Esophagus muscularis mucosa (tissue), 3 donors: ENCODE data around the gene ULK4.

ENCODE experiments used
- EP300 ChIP-seq: sonication (generic); formaldehyde crosslinking; IDR thresholded peaks from one replicate; pipeline ENCODE4 v1.6.1; 2017; ENCODE audit warnings: antibody characterized with exemption
- TF ChIP-seq, protein P1 (sequence below), 3 experiments: fragments of 200-600 bp in 2 of 3; fragments of 450-650 bp in 1 of 3; sonication (generic) in 2 of 3; IDR thresholded peaks; one replicate each; pipeline ENCODE4 v1.5.1; 2017 to 2019; ENCODE audit warnings: antibody characterized with exemption in 3 of 3, mild to moderate bottlenecking in 2 of 3, moderate library complexity in 1 of 3

DNA sequence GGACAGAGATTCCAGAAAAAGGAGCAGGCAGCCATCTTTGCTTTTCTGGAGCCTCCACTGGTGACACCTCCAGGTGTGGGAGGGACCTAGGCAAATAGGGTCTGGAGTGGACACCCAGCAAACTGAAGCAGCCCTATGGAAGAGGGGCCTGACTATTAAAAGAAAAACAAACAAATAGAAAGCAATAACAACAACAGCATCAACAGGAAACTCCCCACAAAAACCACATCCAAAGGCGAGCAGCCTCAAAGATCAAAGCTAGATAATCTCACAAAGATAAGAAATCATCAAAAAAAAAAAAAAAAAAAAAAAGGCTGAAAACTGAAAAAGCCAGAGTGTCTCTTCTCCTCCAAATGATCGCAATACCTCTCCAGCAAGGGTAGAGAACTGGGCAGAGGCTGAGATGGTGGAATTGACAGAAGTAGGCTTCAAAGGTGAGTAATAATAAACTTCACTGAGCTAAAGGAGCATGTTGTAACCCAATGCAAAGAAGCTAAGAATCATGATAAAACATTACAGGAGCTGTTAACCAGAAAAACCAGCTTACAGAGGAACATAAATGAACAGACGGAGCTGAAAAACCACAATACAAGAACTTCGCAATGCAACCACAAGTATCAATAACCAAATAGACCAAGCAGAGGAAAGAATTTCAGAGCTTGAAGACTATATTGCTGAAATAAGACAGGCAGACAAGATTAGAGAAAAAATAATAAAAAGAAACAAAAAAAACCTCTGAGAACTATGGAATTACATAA is 537.2 kb downstream of the ULK4 start:
- no peak for TF ChIP-seq EP300
- TF ChIP-seq, protein P1, sequence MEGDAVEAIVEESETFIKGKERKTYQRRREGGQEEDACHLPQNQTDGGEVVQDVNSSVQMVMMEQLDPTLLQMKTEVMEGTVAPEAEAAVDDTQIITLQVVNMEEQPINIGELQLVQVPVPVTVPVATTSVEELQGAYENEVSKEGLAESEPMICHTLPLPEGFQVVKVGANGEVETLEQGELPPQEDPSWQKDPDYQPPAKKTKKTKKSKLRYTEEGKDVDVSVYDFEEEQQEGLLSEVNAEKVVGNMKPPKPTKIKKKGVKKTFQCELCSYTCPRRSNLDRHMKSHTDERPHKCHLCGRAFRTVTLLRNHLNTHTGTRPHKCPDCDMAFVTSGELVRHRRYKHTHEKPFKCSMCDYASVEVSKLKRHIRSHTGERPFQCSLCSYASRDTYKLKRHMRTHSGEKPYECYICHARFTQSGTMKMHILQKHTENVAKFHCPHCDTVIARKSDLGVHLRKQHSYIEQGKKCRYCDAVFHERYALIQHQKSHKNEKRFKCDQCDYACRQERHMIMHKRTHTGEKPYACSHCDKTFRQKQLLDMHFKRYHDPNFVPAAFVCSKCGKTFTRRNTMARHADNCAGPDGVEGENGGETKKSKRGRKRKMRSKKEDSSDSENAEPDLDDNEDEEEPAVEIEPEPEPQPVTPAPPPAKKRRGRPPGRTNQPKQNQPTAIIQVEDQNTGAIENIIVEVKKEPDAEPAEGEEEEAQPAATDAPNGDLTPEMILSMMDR (IDR thresholded peaks at IDR 0.05): no peak
